CD4-positive, alpha-beta T cell (primary cell): ENCODE data around the gene AFP. TPM values are rescaled to one million over a fixed set of nuclear protein-coding genes. Genes with fewer than 3 reads are reported as not detected.

Experiments
- ATAC-seq: fragments of 200-7000 bp; cut with Tn5 transposase; one replicate; pipeline ENCODE4 v1.10.0; 2022; ENCODE audit warnings: mild to moderate bottlenecking; ENCODE audit not compliant: poor library complexity
- CTCF ChIA-PET: fragments of 350-600 bp; sonication (Branson Sonifier 250); formaldehyde crosslinking; loops from one replicate; lab custom pipeline; 2021; ENCODE audit warnings: antibody characterized with exemption, inconsistent platforms; lab: Charles Lee
- POLR2A ChIA-PET: fragments of 350-600 bp; sonication (Branson Sonifier 250); formaldehyde crosslinking; loops from one replicate; lab custom pipeline; 2021; ENCODE audit warnings: antibody characterized with exemption, inconsistent platforms; lab: Charles Lee
- DNase-seq, 14 experiments: peaks; one replicate each; pipeline ENCODE4 v3.0.0-alpha.2; 2013 to 2020; ENCODE audit warnings: mixed read lengths in 2 of 14
- H3K27ac ChIP-seq, 2 donors: one replicate each; pipeline versions ENCODE4 v1.5.1 to v1.7.0; 2013; ENCODE audit warnings: low read length in 2 of 2, low read depth in 1 of 2, mild to moderate bottlenecking in 1 of 2
- H3K27me3 ChIP-seq, 2 experiments: 1 replicate in 1 of 2; 2 replicates in 1 of 2; pipeline versions ENCODE4 v1.6.1 to v1.7.0; 2013; ENCODE audit warnings: low read length in 2 of 2, control low read depth in 1 of 2, mild to moderate bottlenecking in 1 of 2, moderate library complexity in 1 of 2; ENCODE audit not compliant: insufficient read depth in 2 of 2, control insufficient read depth in 1 of 2
- H3K36me3 ChIP-seq: one replicate; pipeline ENCODE4 v1.6.1; 2013; ENCODE audit warnings: low read length, control low read depth; ENCODE audit not compliant: insufficient read depth
- H3K4me1 ChIP-seq: one replicate; pipeline ENCODE4 v1.6.1; 2013; ENCODE audit warnings: low read length, control low read depth; ENCODE audit not compliant: insufficient read depth
- H3K4me3 ChIP-seq: one replicate; pipeline ENCODE4 v1.5.1; 2013; ENCODE audit warnings: mild to moderate bottlenecking, low read length, moderate library complexity
- H3K9me3 ChIP-seq, 2 experiments: 1 replicate in 1 of 2; 2 replicates in 1 of 2; pipeline versions ENCODE4 v1.6.1 to v1.7.0; 2013; ENCODE audit warnings: low read length in 2 of 2, mild to moderate bottlenecking in 2 of 2, control low read depth in 1 of 2, moderate library complexity in 1 of 2; ENCODE audit not compliant: control insufficient read depth in 1 of 2, insufficient read depth in 1 of 2
- H3K27ac Mint-ChIP-seq: one replicate; pipeline ENCODE4 v1.8.0; 2020; ENCODE audit warnings: mixed read lengths
- H3K27me3 Mint-ChIP-seq: one replicate; pipeline ENCODE4 v1.8.0; 2021; ENCODE audit warnings: mixed read lengths
- H3K36me3 Mint-ChIP-seq: one replicate; pipeline ENCODE4 v1.8.0; 2021; ENCODE audit warnings: low read depth, mixed read lengths
- H3K4me1 Mint-ChIP-seq: one replicate; pipeline ENCODE4 v1.8.0; 2021; ENCODE audit warnings: low read depth, mixed read lengths
- H3K4me3 Mint-ChIP-seq: one replicate; pipeline ENCODE4 v1.8.0; 2020; ENCODE audit warnings: mild to moderate bottlenecking, mixed read lengths
- H3K9me3 Mint-ChIP-seq: one replicate; pipeline ENCODE4 v1.8.0; 2020; ENCODE audit warnings: mixed read lengths
- intact Hi-C, 2 experiments: fragments of 100-400 bp; cut with DNase I in 1 of 2; cut with micrococcal nuclease in 1 of 2; formaldehyde crosslinking; loops; one replicate each; pipeline versions ENCODE4 v1.15.1 to v1.9.0; 2023 to 2025; cut with DNase I, micrococcal nuclease
- total RNA-seq, 174 experiments: library from RNA in 2 of 174; stranded (reverse) in 2 of 174; gene quantifications; one replicate each; pipeline ENCODE4 v1.2.3 and lab custom pipeline; 2021 to 2026
- TF ChIP-seq, protein P1 (sequence below): fragments of 200-600 bp; IDR thresholded peaks from one replicate; pipeline ENCODE4 v1.8.0; 2022; ENCODE audit warnings: antibody characterized with exemption, mild to moderate bottlenecking

AFP gene
- total RNA-seq, 2 experiments from 2014 or later: not detected

DNA sequence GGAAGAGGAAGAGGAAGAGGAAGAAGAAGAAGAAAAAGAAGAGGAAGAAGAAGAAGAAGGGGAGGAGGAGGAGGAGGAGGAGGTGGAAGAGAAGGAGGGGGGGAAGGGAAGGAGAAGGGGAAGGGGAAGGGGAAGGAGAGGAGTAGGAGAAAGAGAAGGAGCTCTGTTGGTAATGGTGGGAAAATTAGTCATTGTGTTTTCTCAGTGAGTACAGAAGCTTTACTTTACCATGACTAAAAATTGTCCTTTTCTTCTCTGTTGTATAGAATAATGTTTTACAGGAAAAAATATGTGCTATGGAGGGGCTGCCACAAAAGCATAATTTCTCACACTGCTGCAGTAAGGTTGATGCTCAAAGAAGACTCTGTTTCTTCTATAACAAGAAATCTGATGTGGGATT, 49.6 kb downstream of the AFP start:
- Histone ChIP-seq H3K27me3 (no peaks in the 10 kb centered on the region), H3K9me3 (peaks cover 0 to 1% of the 10 kb centered on the region in 2 experiments), H3K4me3 (no peak overlapping the region), H3K27ac (no peak overlapping the region), H3K4me1 (no peaks in the 10 kb centered on the region), H3K36me3 (no peaks in the 10 kb centered on the region)
- TF ChIP-seq, protein P1, sequence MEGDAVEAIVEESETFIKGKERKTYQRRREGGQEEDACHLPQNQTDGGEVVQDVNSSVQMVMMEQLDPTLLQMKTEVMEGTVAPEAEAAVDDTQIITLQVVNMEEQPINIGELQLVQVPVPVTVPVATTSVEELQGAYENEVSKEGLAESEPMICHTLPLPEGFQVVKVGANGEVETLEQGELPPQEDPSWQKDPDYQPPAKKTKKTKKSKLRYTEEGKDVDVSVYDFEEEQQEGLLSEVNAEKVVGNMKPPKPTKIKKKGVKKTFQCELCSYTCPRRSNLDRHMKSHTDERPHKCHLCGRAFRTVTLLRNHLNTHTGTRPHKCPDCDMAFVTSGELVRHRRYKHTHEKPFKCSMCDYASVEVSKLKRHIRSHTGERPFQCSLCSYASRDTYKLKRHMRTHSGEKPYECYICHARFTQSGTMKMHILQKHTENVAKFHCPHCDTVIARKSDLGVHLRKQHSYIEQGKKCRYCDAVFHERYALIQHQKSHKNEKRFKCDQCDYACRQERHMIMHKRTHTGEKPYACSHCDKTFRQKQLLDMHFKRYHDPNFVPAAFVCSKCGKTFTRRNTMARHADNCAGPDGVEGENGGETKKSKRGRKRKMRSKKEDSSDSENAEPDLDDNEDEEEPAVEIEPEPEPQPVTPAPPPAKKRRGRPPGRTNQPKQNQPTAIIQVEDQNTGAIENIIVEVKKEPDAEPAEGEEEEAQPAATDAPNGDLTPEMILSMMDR: no peak
- no peak for DNase-seq
- Mint-ChIP-seq H3K4me3 (no peak overlapping the region), H3K27me3 (peaks cover 22% of the 10 kb centered on the region), H3K4me1 (no peaks in the 10 kb centered on the region), H3K9me3 (no peaks in the 10 kb centered on the region), H3K36me3 (no peaks in the 10 kb centered on the region), H3K27ac (no peak overlapping the region)
- CTCF ChIA-PET: no interaction called here
- no peak for ATAC-seq
- intact Hi-C loops: no loop called here
- POLR2A ChIA-PET: no interaction called here

DNA sequence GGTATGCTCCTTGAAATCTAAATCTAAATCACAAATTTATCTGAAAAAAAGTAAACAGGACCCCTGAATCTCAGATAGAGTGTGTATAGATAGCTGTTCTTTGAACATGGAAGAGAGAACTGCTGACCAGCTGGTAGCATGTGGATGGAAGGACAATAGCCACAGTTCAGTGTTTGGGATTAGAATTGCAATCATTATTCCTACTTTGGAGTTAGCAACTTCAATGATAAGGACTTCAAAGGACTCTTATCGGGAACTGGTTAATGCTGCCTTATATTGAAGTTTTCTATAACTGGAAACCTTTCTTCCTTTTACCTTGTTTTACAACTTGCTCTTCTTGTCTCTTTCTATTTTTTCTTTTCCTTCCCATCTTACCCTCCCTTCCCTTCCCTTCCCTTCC, 50.5 kb downstream of the AFP start:
- Mint-ChIP-seq H3K4me3 (no peak overlapping the region), H3K4me1 (no peaks in the 10 kb centered on the region), H3K27me3 (peaks cover 17% of the 10 kb centered on the region), H3K36me3 (no peaks in the 10 kb centered on the region), H3K9me3 (no peaks in the 10 kb centered on the region), H3K27ac (no peak overlapping the region)
- POLR2A ChIA-PET: no interaction called here
- intact Hi-C loops: no loop called here
- ATAC-seq: no peak
- Histone ChIP-seq H3K36me3 (no peaks in the 10 kb centered on the region), H3K9me3 (no peaks in the 10 kb centered on the region), H3K4me1 (no peaks in the 10 kb centered on the region), H3K27ac (no peak overlapping the region), H3K4me3 (no peak overlapping the region), H3K27me3 (no peaks in the 10 kb centered on the region)
- CTCF ChIA-PET: no interaction called here
- no peak for DNase-seq
- TF ChIP-seq, protein P1: no peak

DNA sequence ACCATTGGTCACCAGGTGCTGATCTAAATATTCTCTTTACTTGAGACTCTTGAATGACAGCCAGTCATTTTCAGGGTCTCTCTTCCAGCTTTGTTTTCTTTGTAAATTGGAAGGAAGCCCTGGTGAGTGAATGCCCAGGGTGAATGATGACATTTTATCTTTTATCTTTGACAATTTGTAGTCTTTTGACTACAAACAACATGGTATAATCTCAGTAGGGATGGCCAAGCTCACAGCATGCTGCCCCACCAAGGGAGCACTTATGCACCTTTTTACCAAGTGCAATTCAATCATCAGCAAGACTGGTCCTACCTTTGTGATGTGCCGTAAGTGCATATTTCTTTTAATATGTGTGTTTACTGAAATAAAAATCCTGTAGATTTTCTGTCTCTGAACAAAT, 51.2 kb downstream of the AFP start:
- H3K4me3 ChIP-seq: no peak overlapping the region
- CTCF ChIA-PET: no interaction called here
- H3K27ac Mint-ChIP-seq: no peak overlapping the region
- DNase-seq (no peak), ATAC-seq (no peak)
- intact Hi-C loops: no loop called here
- H3K9me3 Mint-ChIP-seq: no peaks in the 10 kb centered on the region
- TF ChIP-seq, protein P1: no peak
- no peaks in the 10 kb centered on the region for H3K27me3 ChIP-seq
- POLR2A ChIA-PET: no interaction called here
- H3K27ac ChIP-seq: no peak overlapping the region
- no peaks in the 10 kb centered on the region for H3K9me3 ChIP-seq
- no peaks in the 10 kb centered on the region for H3K36me3 Mint-ChIP-seq
- no peaks in the 10 kb centered on the region for H3K36me3 ChIP-seq
- H3K27me3 Mint-ChIP-seq: peaks cover 17% of the 10 kb centered on the region
- no peaks in the 10 kb centered on the region for H3K4me1 ChIP-seq
- no peaks in the 10 kb centered on the region for H3K4me1 Mint-ChIP-seq
- no peak overlapping the region for H3K4me3 Mint-ChIP-seq
